ENCODE results near the gene FDXR. TPM values are rescaled to one million over a fixed set of nuclear protein-coding genes. Genes with fewer than 3 reads are reported as not detected.
A peak's percentile ranks its signal among the peaks of the same experiment; 100 is the strongest.

The FDXR gene
- total RNA-seq, 2 donors from 2014 or later: 4.1 to 7.9 TPM

GRCh38 chr17:74903034-74903433 lies 30.2 kb upstream of the FDXR start:
- no peaks in the 10 kb centered on the region for H3K4me1 ChIP-seq
- no peaks in the 10 kb centered on the region for H3K27me3 ChIP-seq
- H3K4me3 ChIP-seq: no peak overlapping the region
- no peaks in the 10 kb centered on the region for H3K36me3 ChIP-seq
- no peaks in the 10 kb centered on the region for H3K9me3 ChIP-seq
- no peak for TF ChIP-seq CTCF (IDR thresholded peaks at IDR 0.05)
- no peak overlapping the region for H3K27ac ChIP-seq
- no peak for DNase-seq (ENCODE audit: low spot score)

- Histone ChIP-seq H3K27ac (no peak overlapping the region), H3K9me3 (no peaks in the 10 kb centered on the region), H3K4me3 (no peak overlapping the region), H3K36me3 (no peaks in the 10 kb centered on the region), H3K27me3 (no peaks in the 10 kb centered on the region), H3K4me1 (no peaks in the 10 kb centered on the region)
- TF ChIP-seq CTCF (IDR thresholded peaks at IDR 0.05): no peak
- DNase-seq (ENCODE audit: low spot score): no peak
Observed at GRCh38 chr17:74901353-74902135, 28.8 kb upstream of the FDXR start.

GRCh38 chr17:74900208-74900607 lies 27.4 kb upstream of the FDXR start:
- H3K27me3 ChIP-seq: no peaks in the 10 kb centered on the region
- H3K27ac ChIP-seq: no peak overlapping the region
- TF ChIP-seq CTCF (IDR thresholded peaks at IDR 0.05): no peak
- no peak for DNase-seq (ENCODE audit: low spot score)
- no peaks in the 10 kb centered on the region for H3K4me1 ChIP-seq
- H3K36me3 ChIP-seq: no peaks in the 10 kb centered on the region
- H3K9me3 ChIP-seq: no peaks in the 10 kb centered on the region
- H3K4me3 ChIP-seq: no peak overlapping the region

- peaks cover 0 to 8% of the 10 kb centered on the region in 2 donors for H3K27me3 ChIP-seq
- no peak for DNase-seq (ENCODE audit: low spot score)
- no peaks in the 10 kb centered on the region for H3K36me3 ChIP-seq
- H3K4me3 ChIP-seq: no peak overlapping the region
- no peak for TF ChIP-seq CTCF (IDR thresholded peaks at IDR 0.05)
- no peaks in the 10 kb centered on the region for H3K9me3 ChIP-seq
- H3K4me1 ChIP-seq: peaks cover 0 to 6% of the 10 kb centered on the region in 2 donors
- H3K27ac ChIP-seq: no peak overlapping the region
Observed at GRCh38 chr17:74898376-74898946, 25.7 kb upstream of the FDXR start.

DNA sequence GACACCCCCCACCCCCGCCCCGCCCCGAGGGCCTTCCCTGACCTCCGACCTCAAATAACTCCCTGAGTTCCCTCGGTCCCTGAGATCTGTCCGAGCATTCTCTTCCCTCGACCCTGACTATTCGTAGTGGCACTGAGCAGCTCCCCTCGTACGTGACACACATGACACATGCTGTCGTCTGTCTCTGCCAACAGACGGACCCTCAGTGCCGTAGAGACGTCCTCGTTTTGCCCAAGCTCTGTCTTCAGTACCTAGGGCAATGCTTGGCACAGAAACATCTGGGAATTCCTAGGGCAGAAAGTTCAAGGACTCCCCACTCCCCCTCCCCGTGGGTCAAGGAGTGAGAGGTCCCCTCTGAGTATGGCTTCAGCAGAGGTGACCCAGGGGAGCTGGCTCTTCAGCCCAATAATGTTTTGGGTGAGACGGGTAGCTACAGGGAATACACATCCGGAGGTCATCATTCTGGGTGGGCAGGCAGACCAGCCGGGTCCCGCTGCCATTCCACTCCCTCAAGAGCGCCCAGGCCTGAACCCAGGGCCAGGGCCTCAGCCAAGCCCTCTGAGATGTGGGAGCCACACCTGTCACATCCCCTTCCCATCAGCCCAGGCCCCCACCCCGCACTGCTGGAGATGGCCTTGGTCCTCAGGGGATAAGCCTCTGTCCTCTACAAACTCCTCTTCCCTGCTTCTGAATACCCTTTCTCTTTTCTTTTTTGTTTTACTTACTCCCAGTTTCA lies 21.3 kb upstream of the FDXR start:
- H3K4me3 ChIP-seq: peak overlapping the region in 1 of 2 donors; percentile 43
- no peak for TF ChIP-seq CTCF (IDR thresholded peaks at IDR 0.05)

More for the DNA sequence above, 21.3 kb upstream of the FDXR start:
- no peak for DNase-seq (ENCODE audit: low spot score)
- Histone ChIP-seq H3K36me3 (no peaks in the 10 kb centered on the region), H3K4me1 (peaks cover 0 to 12% of the 10 kb centered on the region in 2 donors), H3K9me3 (no peaks in the 10 kb centered on the region), H3K27ac (no peak overlapping the region), H3K27me3 (peaks cover 0 to 20% of the 10 kb centered on the region in 2 donors)
